Esophagus muscularis mucosa (tissue), 4 donors: ENCODE measurements around the gene AGAP5. TPM values are rescaled to one million over a fixed set of nuclear protein-coding genes. Genes with fewer than 3 reads are reported as not detected.

Experiments used
- DNase-seq: peaks from one replicate; pipeline ENCODE4 v3.0.0-alpha.2; 2017; ENCODE audit errors: extremely low spot score
- H3K27ac ChIP-seq, 4 donors: fragments of 200-600 bp; sonication (generic); replicated peaks in 1 of 4; 1 replicate in 3 of 4; 2 replicates in 1 of 4; pipeline ENCODE4 v1.5.1; 2016 to 2019; ENCODE audit warnings: mild to moderate bottlenecking in 1 of 4
- H3K27me3 ChIP-seq, 4 donors: fragments of 200-600 bp; sonication (generic); one replicate each; pipeline versions ENCODE4 v1.5.1 to v1.6.0; 2016 to 2019
- H3K36me3 ChIP-seq, 4 donors: fragments of 200-600 bp; sonication (generic); one replicate each; pipeline ENCODE4 v1.5.1; 2016 to 2019
- H3K4me1 ChIP-seq, 4 donors: fragments of 200-600 bp; sonication (generic); one replicate each; pipeline ENCODE4 v1.5.1; 2016 to 2019
- H3K4me3 ChIP-seq, 4 donors: fragments of 200-600 bp; sonication (generic); 1 replicate in 2 of 4; 2 replicates in 2 of 4; pipeline ENCODE4 v1.5.1; 2016 to 2019; ENCODE audit warnings: mild to moderate bottlenecking in 4 of 4, moderate library complexity in 1 of 4
- H3K9me3 ChIP-seq, 4 donors: fragments of 200-600 bp; sonication (generic); 1 replicate in 3 of 4; 2 replicates in 1 of 4; pipeline ENCODE4 v1.5.1; 2016 to 2019
- CTCF ChIP-seq, 3 experiments: fragments of 200-600 bp in 2 of 3; fragments of 450-650 bp in 1 of 3; sonication (generic) in 2 of 3; IDR thresholded peaks; one replicate each; pipeline ENCODE4 v1.5.1; 2017 to 2019; ENCODE audit warnings: antibody characterized with exemption in 3 of 3, mild to moderate bottlenecking in 2 of 3, moderate library complexity in 1 of 3
- EP300 ChIP-seq: sonication (generic); formaldehyde crosslinking; IDR thresholded peaks from one replicate; pipeline ENCODE4 v1.6.1; 2017; ENCODE audit warnings: antibody characterized with exemption
- POLR2A ChIP-seq: fragments of 450-650 bp; IDR thresholded peaks from one replicate; pipeline ENCODE4 v1.6.1; 2017; ENCODE audit warnings: antibody characterized with exemption, moderate library complexity, mild to moderate bottlenecking, low read depth
- POLR2AphosphoS5 ChIP-seq, 2 donors: sonication (generic); formaldehyde crosslinking; IDR thresholded peaks; one replicate each; pipeline ENCODE4 v1.6.1; 2017; ENCODE audit warnings: antibody characterized with exemption in 2 of 2
- WGBS: methylation state at CpG from one replicate; pipeline ENCODE4 v1.1.5; 2018; 5-methylcytosine and 5-hydroxymethylcytosine counted together
- intact Hi-C: fragments of 100-400 bp; cut with DNase I; formaldehyde crosslinking; loops from one replicate; pipeline ENCODE4 v1.15.1; 2023
- total RNA-seq, 4 donors: library from RNA; depleted of rRNA; stranded (reverse); fragments of >200 nt; gene quantifications; one replicate each; pipeline versions ENCODE4 v1.1.0 to v1.2.1, GENCODE V29; 2016

The AGAP5 gene
- total RNA-seq, 4 donors from 2014 or later: 2.3 to 6.6 (median 2.8) TPM

GRCh38 chr10:73643362-73643761, 54.5 kb downstream of the AGAP5 start:
- no peaks in the 10 kb centered on the region for H3K36me3 ChIP-seq
- no peak overlapping the region for H3K27ac ChIP-seq
- H3K4me1 ChIP-seq: peaks cover 17 to 27% (median 22%) of the 10 kb centered on the region in 4 donors
- WGBS: 83% methylated on average over 2 of the region's 2 CpGs
- TF ChIP-seq EP300 (no peak), POLR2A (no peak), POLR2AphosphoS5 (IDR thresholded peaks at IDR 0.05) (no peak), CTCF (IDR thresholded peaks at IDR 0.05) (no peak)
- H3K9me3 ChIP-seq: no peaks in the 10 kb centered on the region
- intact Hi-C loops: no loop called here
- H3K27me3 ChIP-seq: no peaks in the 10 kb centered on the region
- no peak for DNase-seq
- no peak overlapping the region for H3K4me3 ChIP-seq

- no peaks in the 10 kb centered on the region for H3K9me3 ChIP-seq
- H3K27ac ChIP-seq: no peak within 1 kb of the TSS
- TF ChIP-seq EP300 (no peak), POLR2AphosphoS5 (IDR thresholded peaks at IDR 0.05) (no peak)
- no peak within 1 kb of the TSS for H3K4me3 ChIP-seq
- no peak for DNase-seq
- H3K36me3 ChIP-seq: no peaks in the 10 kb centered on the region
- H3K27me3 ChIP-seq: no peaks in the 10 kb centered on the region
- peaks cover 2 to 10% (median 4%) of the 10 kb centered on the region in 4 donors for H3K4me1 ChIP-seq
- 72% methylated on average over 9 of the region's 9 CpGs for WGBS
- intact Hi-C loops: no loop called here
These were observed 56.4 kb downstream of the AGAP5 start, which contains the start of gene MYOZ1 for GRCh38 chr10:73641328-73642060. MYOZ1 (minus strand) TSS chr10:73641474; CDS start chr10:73640017, 1,457 bp downstream.

GRCh38 chr10:73639286-73639685, 58.6 kb downstream of the AGAP5 start:
- TF ChIP-seq EP300 (no peak), CTCF (IDR thresholded peaks at IDR 0.05) (no peak), POLR2AphosphoS5 (IDR thresholded peaks at IDR 0.05) (no peak), POLR2A (no peak)
- DNase-seq: no peak
- H3K36me3 ChIP-seq: no peaks in the 10 kb centered on the region
- WGBS: 86% methylated on average over 3 of the region's 3 CpGs
- peaks cover 2 to 9% (median 4%) of the 10 kb centered on the region in 4 donors for H3K4me1 ChIP-seq
- no peak overlapping the region for H3K27ac ChIP-seq
- no peak overlapping the region for H3K4me3 ChIP-seq
- no peaks in the 10 kb centered on the region for H3K27me3 ChIP-seq
- H3K9me3 ChIP-seq: no peaks in the 10 kb centered on the region
- intact Hi-C loops: no loop called here

- WGBS: 71% methylated on average over 1 of the region's 1 CpG
- Histone ChIP-seq H3K4me3 (no peak overlapping the region), H3K4me1 (no peaks in the 10 kb centered on the region), H3K36me3 (no peaks in the 10 kb centered on the region), H3K27ac (no peak overlapping the region), H3K9me3 (no peaks in the 10 kb centered on the region), H3K27me3 (no peaks in the 10 kb centered on the region)
- intact Hi-C loops: no loop called here
- DNase-seq: no peak
- TF ChIP-seq POLR2A (no peak), EP300 (no peak), POLR2AphosphoS5 (IDR thresholded peaks at IDR 0.05) (no peak), CTCF (IDR thresholded peaks at IDR 0.05) (no peak)
These were observed 62.1 kb downstream of the AGAP5 start for GRCh38 chr10:73635781-73636180.

- intact Hi-C loops: no loop called here
- Histone ChIP-seq H3K27ac (no peak overlapping the region), H3K9me3 (no peaks in the 10 kb centered on the region), H3K4me1 (no peaks in the 10 kb centered on the region), H3K36me3 (no peaks in the 10 kb centered on the region), H3K27me3 (no peaks in the 10 kb centered on the region), H3K4me3 (no peak overlapping the region)
- WGBS: 61% methylated on average over 5 of the region's 5 CpGs
- no peak for DNase-seq
- TF ChIP-seq POLR2AphosphoS5 (IDR thresholded peaks at IDR 0.05) (no peak), CTCF (IDR thresholded peaks at IDR 0.05) (no peak), POLR2A (no peak), EP300 (no peak)
These were observed 63.5 kb downstream of the AGAP5 start for GRCh38 chr10:73634421-73634820.
